ENCODE data around the gene TRAF7. TPM values are rescaled to one million over a fixed set of nuclear protein-coding genes. Genes with fewer than 3 reads are reported as not detected.

Gene TRAF7
- total RNA-seq, 1 donor from 2014 or later = 38.8 TPM

DNA sequence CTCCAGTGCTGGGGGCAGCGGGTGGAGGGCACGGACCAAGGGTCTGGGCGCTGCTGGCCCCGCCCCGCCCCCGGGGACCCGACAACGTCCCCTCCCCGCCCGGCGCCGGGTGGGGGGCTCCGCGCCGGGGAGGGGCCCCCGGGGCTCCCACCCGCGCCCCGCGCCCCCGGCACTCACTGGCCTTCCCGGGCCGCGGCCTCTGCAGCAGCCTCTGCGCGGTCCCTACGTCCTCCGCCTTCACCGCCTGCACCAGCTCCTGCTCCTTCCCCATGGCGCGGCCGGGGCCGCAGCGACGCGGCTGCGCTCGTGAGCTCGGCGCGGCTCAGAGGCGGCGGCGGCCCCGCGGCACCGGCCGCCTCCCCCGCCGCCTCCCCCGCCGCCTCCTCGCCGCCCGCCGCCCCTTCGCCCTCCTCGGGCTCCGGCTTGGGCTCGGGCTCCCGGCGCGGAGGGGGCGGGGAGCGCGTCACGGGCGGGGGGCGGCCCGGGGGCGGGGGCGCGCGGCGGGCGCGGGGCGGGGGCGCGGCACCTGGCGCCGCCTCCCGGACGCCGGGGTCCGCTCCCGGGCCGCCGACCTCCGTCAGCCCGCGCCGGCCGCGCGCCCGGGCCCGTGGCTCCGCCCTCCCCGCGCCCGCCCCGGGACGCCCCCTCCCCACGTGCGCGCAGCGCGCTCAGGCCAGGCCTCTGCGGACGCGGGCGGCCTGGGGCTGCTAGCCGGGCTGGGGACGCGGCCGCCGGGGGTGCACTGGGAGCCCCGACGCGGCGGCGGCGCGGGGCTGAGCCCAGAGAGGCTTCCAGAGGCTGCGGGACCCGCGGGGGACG lies 40.8 kb downstream of the TRAF7 start, which contains the start of gene CASKIN1:
Gene CASKIN1 (minus strand): TSS at position 444 of the 819 bp plus-strand sequence. CDS start 173 bp downstream, at position 271.
- Histone ChIP-seq H3K4me3 (peak within 1 kb of the TSS; percentile 36 to 55), H3K27ac (no peak within 1 kb of the TSS), H3K36me3 (no peaks in the 10 kb centered on the region), H3K27me3 (peaks cover 11% of the 10 kb centered on the region), H3K4me1 (peaks cover 18% of the 10 kb centered on the region), H3K9me3 (no peaks in the 10 kb centered on the region)
- DNase-seq (ENCODE audit: extremely low spot score in 2 of 2) = no peak
- intact Hi-C loops (cut with DNase I) = no loop called here
- TF ChIP-seq, protein P1, sequence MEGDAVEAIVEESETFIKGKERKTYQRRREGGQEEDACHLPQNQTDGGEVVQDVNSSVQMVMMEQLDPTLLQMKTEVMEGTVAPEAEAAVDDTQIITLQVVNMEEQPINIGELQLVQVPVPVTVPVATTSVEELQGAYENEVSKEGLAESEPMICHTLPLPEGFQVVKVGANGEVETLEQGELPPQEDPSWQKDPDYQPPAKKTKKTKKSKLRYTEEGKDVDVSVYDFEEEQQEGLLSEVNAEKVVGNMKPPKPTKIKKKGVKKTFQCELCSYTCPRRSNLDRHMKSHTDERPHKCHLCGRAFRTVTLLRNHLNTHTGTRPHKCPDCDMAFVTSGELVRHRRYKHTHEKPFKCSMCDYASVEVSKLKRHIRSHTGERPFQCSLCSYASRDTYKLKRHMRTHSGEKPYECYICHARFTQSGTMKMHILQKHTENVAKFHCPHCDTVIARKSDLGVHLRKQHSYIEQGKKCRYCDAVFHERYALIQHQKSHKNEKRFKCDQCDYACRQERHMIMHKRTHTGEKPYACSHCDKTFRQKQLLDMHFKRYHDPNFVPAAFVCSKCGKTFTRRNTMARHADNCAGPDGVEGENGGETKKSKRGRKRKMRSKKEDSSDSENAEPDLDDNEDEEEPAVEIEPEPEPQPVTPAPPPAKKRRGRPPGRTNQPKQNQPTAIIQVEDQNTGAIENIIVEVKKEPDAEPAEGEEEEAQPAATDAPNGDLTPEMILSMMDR (IDR thresholded peaks at IDR 0.05) = no peak
- no peak for TF ChIP-seq POLR2AphosphoS5 (IDR thresholded peaks at IDR 0.05; ENCODE audit: insufficient read depth in 1 of 2, low read depth in 1 of 2)

DNA sequence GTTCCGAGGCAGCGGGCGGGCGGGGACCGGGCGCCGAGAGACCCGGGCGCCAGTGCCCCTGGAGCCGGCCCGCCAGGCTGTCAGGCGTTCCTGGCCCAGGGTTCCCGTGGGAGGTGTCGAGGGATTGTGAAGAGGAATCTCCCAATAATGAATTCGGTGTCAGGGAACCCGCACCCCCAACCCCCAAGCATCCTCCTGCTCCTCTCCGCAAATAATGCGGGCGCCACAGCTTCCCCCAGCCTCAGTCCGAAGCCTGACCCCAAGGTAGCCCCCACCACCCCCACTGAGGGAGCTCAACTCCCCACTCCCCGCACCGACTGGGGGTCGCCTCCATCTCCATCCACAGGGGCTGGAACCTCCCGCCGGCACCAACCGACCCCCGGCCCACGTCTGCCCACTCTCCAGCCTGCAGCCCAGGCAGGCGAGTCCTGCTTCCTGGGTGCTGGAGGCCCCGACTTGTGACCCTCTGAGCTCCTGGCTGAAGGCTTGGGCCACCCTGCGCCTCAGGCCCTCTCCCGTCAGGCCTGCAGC lies 41.5 kb downstream of the TRAF7 start:
- no peak for DNase-seq (ENCODE audit: extremely low spot score in 2 of 2)
- no peaks in the 10 kb centered on the region for H3K9me3 ChIP-seq
- intact Hi-C loops (cut with DNase I) = no loop called here

DNA sequence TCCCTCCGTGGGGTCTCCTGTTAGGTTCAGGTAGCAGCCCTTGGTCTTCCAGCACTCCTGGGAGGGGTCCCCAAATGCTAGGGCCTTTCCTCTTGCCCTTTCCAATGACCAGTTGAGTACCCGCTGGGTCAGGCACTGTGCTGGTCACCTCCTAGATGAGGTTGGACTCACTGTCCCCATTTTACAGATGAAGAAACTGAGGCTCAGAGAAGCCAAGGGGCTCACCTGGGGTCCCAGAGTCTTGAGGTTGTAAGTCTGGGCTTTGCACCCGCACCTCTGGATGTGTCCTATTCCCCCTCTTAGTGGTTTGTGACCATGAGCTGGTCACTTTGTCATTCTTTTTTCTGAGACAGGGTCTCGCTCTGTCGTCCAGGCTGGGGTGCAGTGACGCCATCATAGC lies 42.2 kb downstream of the TRAF7 start:
- Histone ChIP-seq H3K4me3 (no peak overlapping the region), H3K27me3 (peaks cover 11% of the 10 kb centered on the region), H3K36me3 (no peaks in the 10 kb centered on the region), H3K4me1 (peaks cover 18% of the 10 kb centered on the region), H3K9me3 (no peaks in the 10 kb centered on the region), H3K27ac (no peak overlapping the region)
- DNase-seq (ENCODE audit: extremely low spot score in 2 of 2) = no peak
- no peak for TF ChIP-seq POLR2AphosphoS5 (IDR thresholded peaks at IDR 0.05; ENCODE audit: insufficient read depth in 1 of 2, low read depth in 1 of 2)
- TF ChIP-seq, protein P1 (IDR thresholded peaks at IDR 0.05) = no peak
- no peak for TF ChIP-seq POLR2A (IDR thresholded peaks at IDR 0.05)
- intact Hi-C loops (cut with DNase I) = no loop called here

More for the DNA sequence above, 41.5 kb downstream of the TRAF7 start:
- no peak for TF ChIP-seq POLR2A (IDR thresholded peaks at IDR 0.05)
- no peak for TF ChIP-seq POLR2AphosphoS5 (IDR thresholded peaks at IDR 0.05; ENCODE audit: insufficient read depth in 1 of 2, low read depth in 1 of 2)
- TF ChIP-seq, protein P1 (IDR thresholded peaks at IDR 0.05) = no peak
- Histone ChIP-seq H3K4me3 (peak overlapping the region in 1 of 2 donors; percentile 37), H3K27ac (no peak overlapping the region), H3K4me1 (peaks cover 18% of the 10 kb centered on the region), H3K36me3 (no peaks in the 10 kb centered on the region), H3K27me3 (peaks cover 11% of the 10 kb centered on the region)

- TF ChIP-seq POLR2AphosphoS5 (IDR thresholded peaks at IDR 0.05; ENCODE audit: insufficient read depth in 1 of 2, low read depth in 1 of 2) (no peak), POLR2A (IDR thresholded peaks at IDR 0.05) (no peak)
- TF ChIP-seq, protein P1 (IDR thresholded peaks at IDR 0.05) = no peak
- Histone ChIP-seq H3K27ac (no peak overlapping the region), H3K4me1 (peaks cover 18% of the 10 kb centered on the region), H3K4me3 (no peak overlapping the region), H3K27me3 (peaks cover 11% of the 10 kb centered on the region), H3K36me3 (no peaks in the 10 kb centered on the region), H3K9me3 (no peaks in the 10 kb centered on the region)
- intact Hi-C loops (cut with DNase I) = no loop called here
- DNase-seq (ENCODE audit: extremely low spot score in 2 of 2) = no peak
Measured at GRCh38 chr16:2198283-2198682, 42.7 kb downstream of the TRAF7 start.

DNA sequence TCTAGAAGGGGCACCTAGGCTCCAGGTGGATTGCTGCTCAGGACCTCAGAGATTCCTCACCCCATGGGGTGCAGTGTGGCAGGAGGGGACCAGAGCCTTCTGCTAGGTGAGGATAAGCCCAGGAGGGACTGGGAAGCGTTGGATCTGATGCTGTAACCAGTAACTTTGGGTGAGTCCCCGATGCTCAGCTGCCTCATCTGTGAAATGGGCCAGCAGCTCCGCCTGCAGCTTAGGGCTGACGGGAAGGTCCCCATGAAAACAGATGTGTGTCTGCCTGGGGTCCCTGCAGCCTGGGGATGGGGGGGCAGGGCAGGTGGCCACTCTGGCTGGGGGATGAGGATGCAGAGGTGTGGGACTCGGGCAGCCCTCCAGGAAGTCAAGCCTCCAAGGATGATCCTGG lies 43.5 kb downstream of the TRAF7 start:
- no peaks in the 10 kb centered on the region for H3K36me3 ChIP-seq
- intact Hi-C loops (cut with DNase I) = no loop called here
- no peak for DNase-seq (ENCODE audit: extremely low spot score in 2 of 2)
- H3K27me3 ChIP-seq = peaks cover 11% of the 10 kb centered on the region
- TF ChIP-seq, protein P1 (IDR thresholded peaks at IDR 0.05) = no peak
- TF ChIP-seq POLR2A (IDR thresholded peaks at IDR 0.05) (no peak), POLR2AphosphoS5 (IDR thresholded peaks at IDR 0.05; ENCODE audit: insufficient read depth in 1 of 2, low read depth in 1 of 2) (no peak)
- H3K9me3 ChIP-seq = no peaks in the 10 kb centered on the region
- no peak overlapping the region for H3K4me3 ChIP-seq
- peaks cover 18% of the 10 kb centered on the region for H3K4me1 ChIP-seq
- H3K27ac ChIP-seq = no peak overlapping the region
